GM21786 (cell line): ENCODE measurements around the gene MAP4K5.

Experiments used
- ATAC-seq: cut with Tn5 transposase; IDR thresholded peaks from one replicate; pipeline ENCODE4 v1.9.1; 2021; ENCODE audit not compliant: unreplicated experiment

Gene MAP4K5

DNA sequence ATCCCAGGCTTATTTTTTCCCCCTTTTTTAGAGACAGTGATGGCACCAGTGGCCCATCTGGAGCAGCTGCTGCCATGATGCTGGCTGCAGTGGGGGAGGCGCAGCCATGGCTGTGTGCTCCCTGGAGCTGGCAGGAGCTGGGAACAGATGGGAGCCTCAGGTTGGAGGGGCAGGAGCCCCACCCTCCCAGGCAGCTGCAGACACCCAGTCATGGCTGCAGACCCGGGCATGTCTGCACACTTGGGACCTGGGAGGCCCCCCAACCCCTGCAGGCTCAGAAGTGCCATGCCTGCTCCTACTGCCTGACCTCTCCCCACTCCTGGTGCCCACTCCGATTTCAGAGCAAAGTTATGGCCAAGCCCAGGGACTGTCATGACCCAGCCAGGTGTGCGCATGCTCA lies 160.8 kb downstream of the MAP4K5 start:
- no peak for ATAC-seq
